GM12864 (cell line): ENCODE results near the gene GPI.
A peak's percentile ranks its signal among the peaks of the same experiment; 100 is the strongest.

Experiments
- DNase-seq: peaks from one replicate; pipeline ENCODE4 v3.0.0-alpha.2; 2011; ENCODE audit warnings: low read depth
- H3K4me3 ChIP-seq: 2 replicates; pipeline ENCODE4 v1.5.1; 2011; ENCODE audit warnings: mild to moderate bottlenecking, low read depth, low read length, control low read depth
- CTCF ChIP-seq: IDR thresholded peaks from 2 replicates; pipeline ENCODE4 v1.5.1; 2011; ENCODE audit warnings: low read depth, mild to moderate bottlenecking, moderate library complexity, low read length, control low read depth, inconsistent platforms; ENCODE audit errors: missing control alignments

Gene GPI

GRCh38 chr19:34350161-34350561, 14.8 kb upstream of the GPI start:
- no peak for TF ChIP-seq CTCF
- H3K4me3 ChIP-seq = no peak overlapping the region
- DNase-seq = no peak

GRCh38 chr19:34351382-34351826, 13.6 kb upstream of the GPI start:
- no peak for TF ChIP-seq CTCF
- DNase-seq = no peak
- H3K4me3 ChIP-seq = no peak overlapping the region

- DNase-seq = no peak
- no peak for TF ChIP-seq CTCF
- H3K4me3 ChIP-seq = no peak overlapping the region
These were observed 11.4 kb upstream of the GPI start for GRCh38 chr19:34353546-34353945.

GRCh38 chr19:34355201-34355600, 9.8 kb upstream of the GPI start:
- DNase-seq = no peak
- H3K4me3 ChIP-seq = no peak overlapping the region
- no peak for TF ChIP-seq CTCF

- no peak for TF ChIP-seq CTCF
- H3K4me3 ChIP-seq = no peak overlapping the region
- no peak for DNase-seq
These were observed 8.1 kb upstream of the GPI start for GRCh38 chr19:34356875-34357274.

GRCh38 chr19:34357431-34357830, 7.6 kb upstream of the GPI start:
- no peak for DNase-seq
- no peak overlapping the region for H3K4me3 ChIP-seq
- no peak for TF ChIP-seq CTCF

- peak overlapping the region; percentile 62 for H3K4me3 ChIP-seq
- peak; percentile 96 for DNase-seq
- TF ChIP-seq CTCF = peak; percentile 75
These were observed 5.6 kb upstream of the GPI start for GRCh38 chr19:34359140-34359953.
